HG02981 (cell line): ENCODE data around the gene PRKG2.

Source experiments
- ATAC-seq: cut with Tn5 transposase; IDR thresholded peaks from one replicate; pipeline ENCODE4 v1.9.1; 2021; ENCODE audit warnings: mild to moderate bottlenecking, moderate library complexity; ENCODE audit not compliant: unreplicated experiment

The PRKG2 gene

GRCh38 chr4:81042578-81043365, 172.2 kb downstream of the PRKG2 start:
- ATAC-seq, result no peak

- no peak for ATAC-seq
Observed at GRCh38 chr4:81040012-81040659, 174.9 kb downstream of the PRKG2 start.

GRCh38 chr4:81039351-81039972, 175.6 kb downstream of the PRKG2 start:
- ATAC-seq, result no peak

- no peak for ATAC-seq
Observed at GRCh38 chr4:81038636-81039350, 176.2 kb downstream of the PRKG2 start.
